SJSA1 (cell line): Measurements from ENCODE around the gene ASAP2. TPM values are rescaled to one million over a fixed set of nuclear protein-coding genes. Genes with fewer than 3 reads are reported as not detected.
"Not testable (repeated sequence)": the region's sequence is repeated elsewhere in the genome, so short reads cannot be mapped to it uniquely, and the experiment has no call there.

Source experiments
- DNase-seq, 2 experiments: peaks; one replicate each; pipeline ENCODE4 v3.0.0-alpha.2; 2015 to 2020; ENCODE audit warnings: low spot score in 2 of 2, low read depth in 1 of 2
- H3K27ac ChIP-seq: fragments of 250-450 bp; sonication (Bioruptor Pico); 2 replicates; pipeline ENCODE4 v1.5.1; 2020; ENCODE audit warnings: mild to moderate bottlenecking, moderate library complexity
- H3K27me3 ChIP-seq: fragments of 250-450 bp; sonication (Bioruptor Pico); replicated peaks from 2 replicates; pipeline ENCODE4 v1.5.1; 2020; ENCODE audit warnings: mild to moderate bottlenecking, moderate library complexity
- H3K36me3 ChIP-seq: fragments of 250-450 bp; sonication (Bioruptor Pico); 2 replicates; pipeline ENCODE4 v1.5.1; 2020; ENCODE audit warnings: mild to moderate bottlenecking
- H3K4me1 ChIP-seq: fragments of 250-450 bp; sonication (Bioruptor Pico); replicated peaks from 2 replicates; pipeline ENCODE4 v1.6.1; 2021; ENCODE audit warnings: mild to moderate bottlenecking
- H3K4me3 ChIP-seq: fragments of 250-450 bp; sonication (Bioruptor Pico); 2 replicates; pipeline ENCODE4 v1.5.1; 2020; ENCODE audit warnings: mild to moderate bottlenecking
- H3K9me3 ChIP-seq: fragments of 250-450 bp; sonication (Bioruptor Pico); replicated peaks from 2 replicates; pipeline ENCODE4 v1.5.1; 2020; ENCODE audit warnings: mild to moderate bottlenecking
- total RNA-seq: library from RNA; depleted of rRNA; stranded (reverse); fragments of >200 nt; shearing (Covaris generic); gene quantifications from 2 replicates; pipeline ENCODE4 v1.2.3, GENCODE V29; 2014

Gene ASAP2
- total RNA-seq, 1 experiment from 2014 or later: 15.5 TPM

DNA sequence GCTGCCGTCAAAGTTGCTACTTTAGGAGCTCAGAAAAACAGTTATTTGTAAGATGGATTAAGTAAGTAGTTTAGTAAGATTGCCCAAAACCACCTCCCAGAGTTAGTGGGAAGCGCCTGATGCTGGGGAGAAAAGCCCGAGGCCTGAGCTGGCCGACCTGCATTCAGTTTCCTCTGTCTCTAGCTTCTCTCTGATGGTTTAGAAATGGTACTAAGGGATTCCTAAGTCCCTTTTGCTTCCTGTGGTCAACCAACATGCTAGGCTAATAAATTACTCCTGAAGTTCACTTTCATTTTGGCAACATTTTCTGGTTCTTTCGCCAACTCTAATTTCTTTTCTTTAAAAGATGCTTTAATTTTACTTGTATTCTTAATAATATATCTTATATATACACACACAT lies 60.1 kb downstream of the ASAP2 start:
- Histone ChIP-seq H3K9me3 (no peaks in the 10 kb centered on the region), H3K27me3 (no peaks in the 10 kb centered on the region), H3K27ac (no peak overlapping the region), H3K4me3 (no peak overlapping the region), H3K4me1 (peaks cover 22% of the 10 kb centered on the region), H3K36me3 (no peaks in the 10 kb centered on the region)
- no peak for DNase-seq

DNA sequence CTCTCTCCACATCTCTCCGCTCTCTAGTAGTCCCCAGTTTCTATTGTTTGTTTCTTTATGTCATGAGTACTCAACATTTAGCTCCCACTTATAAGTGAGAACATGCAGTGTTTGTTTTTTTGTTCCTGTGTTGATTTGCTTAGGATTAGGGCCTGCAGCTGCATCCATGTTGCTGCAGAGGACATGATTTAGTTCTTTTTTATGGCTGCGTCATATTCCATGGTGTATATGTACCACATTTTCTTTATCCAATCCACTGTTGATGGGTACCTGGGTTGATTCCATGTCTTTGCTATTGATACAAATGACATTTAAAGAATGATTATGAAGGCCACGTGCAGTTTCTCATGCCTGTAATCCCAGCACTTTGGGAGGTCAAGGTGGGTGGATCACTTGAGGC lies 60.7 kb downstream of the ASAP2 start:
- not testable (repeated sequence) for H3K4me3 ChIP-seq, H3K27me3 ChIP-seq, H3K36me3 ChIP-seq, H3K27ac ChIP-seq, DNase-seq, H3K9me3 ChIP-seq
- peaks cover 21% of the 10 kb centered on the region for H3K4me1 ChIP-seq

DNA sequence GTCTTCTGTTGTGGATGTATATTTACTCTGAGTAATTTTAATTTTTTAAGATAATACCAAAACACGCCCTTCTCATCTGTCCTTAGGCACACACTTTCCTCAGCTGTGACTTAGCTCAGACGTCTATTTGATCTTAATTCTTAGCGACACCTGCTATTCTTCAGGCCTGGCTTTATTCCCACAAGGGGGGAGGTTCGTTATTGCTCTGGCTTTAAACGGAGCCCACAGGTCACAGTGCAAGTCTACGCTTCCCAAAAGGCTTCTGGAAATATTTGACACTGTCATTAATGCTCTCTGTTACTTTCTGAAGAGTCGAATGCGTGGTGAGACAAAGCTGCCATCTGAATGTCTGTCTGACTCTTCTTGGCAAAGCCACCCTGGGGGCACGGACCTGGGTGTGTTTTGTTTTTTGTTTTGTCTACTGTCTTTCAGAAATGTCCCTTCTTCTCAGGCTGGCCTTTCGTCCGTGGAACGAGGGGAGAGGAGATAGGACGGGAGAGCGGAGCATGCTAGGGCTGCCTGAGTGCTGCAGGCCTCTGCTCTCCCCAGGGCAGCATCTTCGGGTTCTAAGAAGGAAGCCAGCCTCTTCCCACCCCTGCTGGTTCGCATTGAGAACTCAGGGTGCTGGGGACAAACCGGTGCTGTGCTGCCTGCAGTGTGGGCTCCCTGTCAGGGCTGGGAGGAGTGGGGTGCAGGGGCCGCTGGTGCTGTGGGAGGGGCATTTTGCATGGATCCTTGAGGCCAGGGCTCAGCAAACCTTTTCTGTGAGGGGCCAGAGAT lies 61.9 kb downstream of the ASAP2 start:
- H3K27me3 ChIP-seq: no peaks in the 10 kb centered on the region
- peaks cover 10% of the 10 kb centered on the region for H3K4me1 ChIP-seq
- no peaks in the 10 kb centered on the region for H3K36me3 ChIP-seq
- H3K4me3 ChIP-seq: no peak overlapping the region
- H3K27ac ChIP-seq: no peak overlapping the region
- DNase-seq: no peak
- peaks cover 5% of the 10 kb centered on the region for H3K9me3 ChIP-seq

DNA sequence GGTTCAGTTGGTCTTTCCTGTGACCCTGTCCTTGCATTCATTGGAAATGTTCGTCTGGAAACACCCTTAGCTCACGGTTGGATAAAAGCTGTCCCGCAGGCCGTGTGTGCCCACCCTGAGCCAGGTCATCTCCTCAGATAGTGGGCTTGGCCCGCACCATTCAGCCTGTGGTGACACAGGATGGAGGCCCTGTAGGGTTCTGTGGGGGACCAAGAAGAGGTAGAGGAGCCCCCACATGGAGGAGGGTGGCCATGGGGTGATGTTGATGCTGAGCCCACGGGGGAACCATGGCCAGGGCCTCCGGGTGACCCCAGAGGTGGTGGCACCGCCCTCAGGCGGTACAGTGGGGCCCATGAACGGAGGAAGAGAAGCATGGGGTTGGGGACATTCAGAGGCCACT lies 62.7 kb downstream of the ASAP2 start:
- no peaks in the 10 kb centered on the region for H3K27me3 ChIP-seq
- H3K36me3 ChIP-seq: no peaks in the 10 kb centered on the region
- no peak for DNase-seq
- H3K4me1 ChIP-seq: peaks cover 8% of the 10 kb centered on the region
- H3K4me3 ChIP-seq: no peak overlapping the region
- H3K9me3 ChIP-seq: peaks cover 5% of the 10 kb centered on the region
- H3K27ac ChIP-seq: no peak overlapping the region

DNA sequence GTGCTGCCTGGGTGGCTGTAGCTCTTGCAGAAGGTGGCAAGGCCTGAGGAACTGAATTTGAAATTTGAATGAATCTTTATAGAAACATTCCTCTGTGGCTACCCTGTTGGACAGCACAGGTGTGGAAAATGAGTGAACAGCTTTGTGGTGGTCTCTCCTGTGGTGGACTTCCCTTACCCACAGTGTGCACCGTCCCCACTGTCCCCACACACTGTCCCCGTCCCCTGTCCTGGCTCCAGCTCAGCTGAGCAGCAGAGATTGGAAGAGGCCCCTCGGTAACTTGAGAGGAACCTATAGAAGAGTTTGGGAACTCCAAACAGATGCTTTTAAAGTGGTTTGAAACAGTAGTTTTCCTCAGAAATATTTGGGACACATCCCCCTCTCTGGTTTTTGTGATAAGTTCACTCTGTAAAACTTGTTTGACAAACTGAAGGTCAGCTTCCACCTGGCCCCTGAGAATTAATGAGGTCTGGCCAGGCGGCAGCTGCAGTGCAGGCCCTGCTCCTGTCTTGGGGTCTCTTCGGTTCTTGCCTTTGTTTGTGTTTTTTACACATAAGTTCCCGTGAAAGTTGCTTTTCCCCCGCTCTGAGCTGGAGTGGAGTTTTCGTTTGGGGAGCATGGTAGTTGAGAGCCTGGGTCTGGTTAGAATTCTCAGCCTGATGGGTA lies 63.2 kb downstream of the ASAP2 start:
- H3K9me3 ChIP-seq: peaks cover 5% of the 10 kb centered on the region
- no peak for DNase-seq
- H3K27ac ChIP-seq: no peak overlapping the region
- H3K4me3 ChIP-seq: no peak overlapping the region
- no peaks in the 10 kb centered on the region for H3K27me3 ChIP-seq
- peaks cover 5% of the 10 kb centered on the region for H3K4me1 ChIP-seq
- H3K36me3 ChIP-seq: no peaks in the 10 kb centered on the region

DNA sequence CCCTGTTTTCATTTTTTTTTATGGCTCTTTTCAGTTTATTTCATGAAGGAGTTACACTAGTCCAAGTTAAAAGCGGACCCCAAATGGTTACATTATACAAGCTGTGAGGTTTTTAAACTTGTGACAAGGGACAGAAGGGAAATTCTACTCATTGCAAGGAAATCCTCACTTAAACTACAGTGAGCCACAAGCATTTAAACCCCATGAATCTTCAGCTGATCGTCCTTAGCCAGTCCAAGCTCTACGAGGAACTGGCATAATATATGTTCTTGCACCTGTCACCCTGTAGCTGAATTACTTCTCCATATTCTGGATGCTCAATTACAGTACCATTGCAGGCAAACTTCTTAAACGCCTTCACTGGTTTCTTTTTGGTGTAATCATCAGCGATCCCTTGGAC lies 64.5 kb downstream of the ASAP2 start:
- peaks cover 5% of the 10 kb centered on the region for H3K9me3 ChIP-seq
- DNase-seq: no peak
- H3K36me3 ChIP-seq: no peaks in the 10 kb centered on the region
- H3K4me3 ChIP-seq: no peak overlapping the region
- H3K27me3 ChIP-seq: no peaks in the 10 kb centered on the region
- peaks cover 5% of the 10 kb centered on the region for H3K4me1 ChIP-seq
- no peak overlapping the region for H3K27ac ChIP-seq

DNA sequence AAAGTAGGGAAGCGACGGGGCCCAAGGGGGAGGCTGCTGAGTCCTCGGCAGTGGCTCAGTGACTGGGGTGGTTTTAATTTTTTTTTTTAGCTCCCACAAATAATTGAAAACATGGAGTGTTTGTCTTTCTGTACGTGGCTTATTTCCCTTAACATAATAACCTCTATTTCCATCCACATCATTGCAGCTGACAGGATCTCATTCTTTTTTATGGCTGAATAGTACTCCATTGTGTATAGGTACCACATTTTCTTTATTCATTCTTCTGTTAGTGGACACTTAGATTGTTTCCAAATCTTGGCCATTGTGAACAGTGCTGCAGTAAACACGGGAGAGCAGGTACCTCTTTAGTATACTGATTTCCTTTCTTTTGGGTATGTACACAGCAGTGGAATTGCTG lies 65.1 kb downstream of the ASAP2 start:
- H3K4me3 ChIP-seq: no peak overlapping the region
- H3K27ac ChIP-seq: no peak overlapping the region
- peaks cover 5% of the 10 kb centered on the region for H3K9me3 ChIP-seq
- H3K4me1 ChIP-seq: peaks cover 5% of the 10 kb centered on the region
- H3K36me3 ChIP-seq: no peaks in the 10 kb centered on the region
- DNase-seq: no peak
- H3K27me3 ChIP-seq: no peaks in the 10 kb centered on the region

DNA sequence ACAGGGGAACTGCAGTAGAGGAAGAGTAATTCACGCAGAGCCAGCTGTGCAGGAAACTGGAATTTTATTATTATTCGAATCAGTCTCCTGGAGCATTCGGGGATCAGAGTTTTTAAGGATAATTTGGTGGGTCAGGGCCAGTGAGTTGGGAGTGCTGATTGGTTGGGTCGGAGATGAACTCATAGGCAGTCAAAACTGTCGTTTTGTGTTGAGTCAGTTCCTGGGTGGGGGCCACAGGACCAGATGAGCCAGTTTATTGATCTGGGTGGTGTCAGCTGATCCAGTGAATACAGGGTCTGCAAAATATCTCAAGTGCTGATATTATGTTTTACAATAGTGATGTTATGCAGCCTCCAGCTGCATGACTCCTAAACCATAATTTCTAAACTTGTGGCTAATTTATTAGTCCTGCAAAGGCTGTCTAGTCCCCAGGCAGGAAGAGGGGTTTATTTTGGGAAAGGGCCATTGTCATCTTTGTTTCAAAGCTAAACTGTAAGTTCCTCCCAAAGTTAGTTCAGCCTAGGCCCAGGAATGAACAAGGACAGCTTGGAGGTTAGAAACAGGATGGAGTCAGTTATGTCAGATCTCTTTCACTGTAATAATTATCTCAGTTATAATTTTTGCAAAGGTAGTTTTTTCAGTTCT lies 67.0 kb downstream of the ASAP2 start:
- Histone ChIP-seq H3K9me3 (peaks cover 5% of the 10 kb centered on the region), H3K27me3 (no peaks in the 10 kb centered on the region), H3K27ac (no peak overlapping the region), H3K36me3 (no peaks in the 10 kb centered on the region), H3K4me3 (no peak overlapping the region), H3K4me1 (peaks cover 5% of the 10 kb centered on the region)
- no peak for DNase-seq

DNA sequence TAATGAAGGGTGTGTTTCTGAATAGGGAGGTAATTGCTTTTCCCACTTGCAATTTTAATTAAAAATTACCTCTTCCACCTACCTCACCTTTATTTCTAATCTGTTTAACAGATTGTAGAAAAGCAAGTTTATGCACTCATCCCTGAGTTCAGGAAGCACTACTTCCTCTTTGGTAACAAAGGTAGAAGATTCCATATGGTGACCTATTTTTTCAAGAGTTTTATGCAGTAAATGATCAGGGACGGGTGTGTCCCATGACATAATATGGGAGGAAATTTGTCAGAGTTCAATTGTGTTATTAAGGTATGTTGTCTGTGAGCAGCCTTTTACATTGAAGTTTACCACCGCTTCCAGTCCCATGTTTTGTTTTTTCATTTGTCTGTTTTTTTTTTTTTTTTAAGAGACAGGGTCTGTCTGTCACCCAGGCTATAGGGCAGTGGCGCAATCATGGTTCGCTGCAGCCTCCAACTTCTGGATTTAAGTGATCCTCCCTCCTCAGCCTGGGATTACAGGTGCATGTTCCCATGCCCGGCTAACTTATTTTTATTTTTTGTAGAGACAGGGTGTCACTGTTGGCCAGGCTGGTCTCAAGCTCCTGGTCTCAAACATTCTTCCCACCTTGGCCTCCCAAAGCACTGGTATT lies 68.2 kb downstream of the ASAP2 start:
- DNase-seq: no peak
- H3K4me3 ChIP-seq: no peak overlapping the region
- no peaks in the 10 kb centered on the region for H3K36me3 ChIP-seq
- no peaks in the 10 kb centered on the region for H3K27me3 ChIP-seq
- peaks cover 5% of the 10 kb centered on the region for H3K4me1 ChIP-seq
- peaks cover 5% of the 10 kb centered on the region for H3K9me3 ChIP-seq
- no peak overlapping the region for H3K27ac ChIP-seq

DNA sequence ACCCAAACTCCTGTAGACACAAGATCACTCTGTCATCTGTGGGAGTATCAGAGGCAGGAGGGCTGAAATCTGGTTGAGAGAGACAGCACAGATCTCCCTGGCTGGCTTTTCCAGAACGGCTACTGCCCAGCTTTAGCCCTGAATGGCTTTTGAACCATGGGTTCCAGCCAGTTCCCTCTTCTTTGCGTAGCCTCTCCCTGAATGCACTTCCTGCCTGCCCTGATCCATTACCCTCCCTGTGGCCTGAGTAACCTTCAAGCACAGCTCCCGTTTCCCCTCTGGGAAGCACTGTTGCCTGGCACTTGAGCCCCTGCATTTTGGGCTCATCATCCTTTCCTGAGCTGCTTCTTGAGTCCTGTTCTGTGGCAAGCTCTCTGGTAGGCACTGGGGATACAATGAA lies 68.8 kb downstream of the ASAP2 start:
- DNase-seq: no peak
- Histone ChIP-seq H3K27ac (no peak overlapping the region), H3K4me3 (no peak overlapping the region), H3K36me3 (no peaks in the 10 kb centered on the region), H3K4me1 (peaks cover 5% of the 10 kb centered on the region), H3K9me3 (peaks cover 5% of the 10 kb centered on the region), H3K27me3 (no peaks in the 10 kb centered on the region)

DNA sequence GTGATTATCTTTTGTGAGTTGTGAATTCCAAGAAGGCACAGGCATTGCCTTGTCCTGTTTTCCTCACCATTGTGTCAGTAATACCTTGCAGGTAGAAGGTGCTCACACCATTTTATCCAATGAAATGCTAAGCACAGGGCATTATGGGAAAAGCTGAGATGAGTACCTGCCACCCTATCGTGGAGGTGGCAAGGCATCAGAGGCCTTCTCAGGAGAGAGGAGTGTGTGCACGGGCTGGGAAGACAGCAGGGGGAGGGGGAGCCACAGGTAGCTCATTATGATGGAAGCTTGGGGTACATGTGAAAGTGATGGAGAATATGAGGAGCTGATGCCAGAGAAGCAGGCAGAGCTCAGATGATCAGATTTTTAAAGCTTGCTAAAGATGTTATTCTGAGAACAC lies 69.5 kb downstream of the ASAP2 start:
- Histone ChIP-seq H3K4me3 (no peak overlapping the region), H3K27me3 (no peaks in the 10 kb centered on the region), H3K36me3 (no peaks in the 10 kb centered on the region), H3K27ac (no peak overlapping the region), H3K4me1 (peaks cover 5% of the 10 kb centered on the region), H3K9me3 (peaks cover 5% of the 10 kb centered on the region)
- no peak for DNase-seq

DNA sequence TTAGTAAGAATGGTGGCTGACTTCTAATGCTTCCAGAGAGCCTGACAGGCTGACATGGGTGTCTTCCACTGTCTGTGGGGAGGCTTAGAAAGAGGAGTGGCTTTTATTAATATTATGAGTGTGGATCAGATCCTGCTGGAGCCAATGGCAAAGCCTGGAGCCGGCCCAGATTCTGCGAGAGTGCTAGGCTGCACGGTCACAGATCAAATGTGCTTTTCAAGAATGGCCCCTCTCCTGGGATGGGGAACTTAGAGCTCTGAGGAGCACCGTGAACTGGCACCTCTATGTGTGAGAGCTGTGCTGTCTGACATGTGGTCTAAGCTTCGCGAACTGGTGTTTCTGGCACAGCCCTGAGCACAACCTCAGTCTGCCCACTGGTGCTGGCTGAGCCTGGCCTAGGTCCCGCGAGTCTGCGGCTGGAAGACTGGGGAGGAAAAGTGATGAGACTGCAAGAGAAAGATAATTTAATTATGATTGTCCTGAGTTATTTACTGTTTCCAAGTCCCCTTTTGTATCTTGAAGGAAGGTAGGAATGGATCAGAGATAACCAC lies 70.4 kb downstream of the ASAP2 start:
- DNase-seq: no peak
- Histone ChIP-seq H3K27ac (no peak overlapping the region), H3K36me3 (peaks cover 4% of the 10 kb centered on the region; the same call in 1 of the 2 replicates), H3K27me3 (no peaks in the 10 kb centered on the region), H3K4me1 (peaks cover 5% of the 10 kb centered on the region), H3K9me3 (peaks cover 5% of the 10 kb centered on the region), H3K4me3 (no peak overlapping the region)

DNA sequence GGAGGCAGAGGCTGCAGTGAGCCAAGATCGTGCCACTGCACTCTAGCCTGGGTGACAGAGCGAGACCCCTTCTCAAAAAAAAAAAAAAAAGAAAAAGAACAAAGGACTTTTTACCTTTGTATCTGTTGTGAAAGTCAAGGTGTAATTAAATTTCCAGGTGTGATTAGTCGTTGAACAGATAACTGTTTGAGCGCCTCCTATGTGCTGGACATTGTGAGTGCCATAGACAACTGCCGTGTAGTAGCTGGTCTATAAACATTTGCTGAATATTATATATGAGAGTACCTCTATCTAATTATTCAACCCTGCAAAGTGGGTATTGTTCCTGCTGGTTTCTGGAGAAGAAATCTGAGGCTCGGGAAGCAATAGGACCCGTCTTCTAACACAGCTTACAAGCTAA lies 71.8 kb downstream of the ASAP2 start:
- no peaks in the 10 kb centered on the region for H3K27me3 ChIP-seq
- H3K9me3 ChIP-seq: no peaks in the 10 kb centered on the region
- DNase-seq: no peak
- H3K4me1 ChIP-seq: peaks cover 5% of the 10 kb centered on the region
- peaks cover 4% of the 10 kb centered on the region; the same call in 1 of the 2 replicates for H3K36me3 ChIP-seq
- H3K27ac ChIP-seq: no peak overlapping the region
- H3K4me3 ChIP-seq: no peak overlapping the region
